Fibroblast of skin of scalp (primary cell): ENCODE results near the gene HELB. TPM values are rescaled to one million over a fixed set of nuclear protein-coding genes. Genes with fewer than 3 reads are reported as not detected.

Experiments used
- DNase-seq: peaks from one replicate; pipeline ENCODE4 v3.0.0-alpha.2; 2013
- polyA plus RNA-seq, 2 experiments: library from polyadenylated mRNA; unstranded; fragments of 120-200 nt; gene quantifications; one replicate each; pipeline ENCODE4 v1.2.1, GENCODE V29; 2013; ENCODE audit not compliant: insufficient read length in 2 of 2

HELB gene
- 1.3 TPM for polyA plus RNA-seq (2013, experiment 1 of 2; ENCODE audit: insufficient read length)
- polyA plus RNA-seq (2013, experiment 2 of 2; ENCODE audit: insufficient read length) = 0.99 TPM

DNA sequence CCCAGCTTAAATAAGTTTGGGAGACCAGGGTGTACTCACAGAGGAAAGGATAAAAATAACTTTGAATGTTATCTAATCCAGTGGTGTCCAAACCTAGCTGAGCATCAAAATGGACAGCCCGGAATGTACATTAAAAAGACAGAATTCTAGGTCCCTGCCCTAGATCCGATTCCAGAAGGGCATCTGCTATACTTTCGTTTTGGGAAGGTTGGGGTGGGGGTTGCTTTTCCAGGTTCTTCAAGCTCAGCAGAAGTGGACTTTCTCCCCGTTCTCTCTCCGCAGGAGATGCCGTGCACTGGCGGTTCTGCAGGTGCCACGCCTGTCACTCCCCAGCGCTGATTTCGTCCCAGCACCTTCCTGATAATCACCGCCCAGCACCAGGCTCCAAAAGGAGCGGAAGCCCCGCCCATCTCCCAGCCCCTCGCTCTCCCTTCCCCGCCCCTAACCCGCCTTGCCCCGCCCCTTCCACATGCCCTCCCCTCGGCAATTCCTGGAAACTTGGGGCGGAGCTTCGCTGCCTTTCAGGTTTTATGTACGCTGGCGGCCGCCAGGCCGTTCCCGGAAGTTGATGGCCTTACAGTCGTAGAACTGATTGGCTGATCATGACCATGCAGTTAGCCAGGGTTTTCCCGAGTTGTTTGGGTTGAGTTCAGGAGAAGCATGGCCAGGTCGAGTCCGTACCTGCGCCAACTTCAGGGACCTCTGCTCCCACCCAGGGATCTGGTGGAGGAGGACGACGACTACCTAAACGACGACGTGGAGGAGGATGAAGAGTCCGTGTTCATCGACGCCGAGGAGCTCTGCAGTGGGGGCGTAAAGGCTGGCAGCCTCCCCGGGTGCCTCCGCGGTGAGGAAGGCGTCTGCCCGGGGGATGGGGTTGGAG, at the start of gene HELB:
Gene HELB, plus strand, starts transcription at position 550 of the 883 bp plus-strand sequence. Its CDS starts 111 bp downstream, at position 661.
- peak; percentile 96 for DNase-seq

DNA sequence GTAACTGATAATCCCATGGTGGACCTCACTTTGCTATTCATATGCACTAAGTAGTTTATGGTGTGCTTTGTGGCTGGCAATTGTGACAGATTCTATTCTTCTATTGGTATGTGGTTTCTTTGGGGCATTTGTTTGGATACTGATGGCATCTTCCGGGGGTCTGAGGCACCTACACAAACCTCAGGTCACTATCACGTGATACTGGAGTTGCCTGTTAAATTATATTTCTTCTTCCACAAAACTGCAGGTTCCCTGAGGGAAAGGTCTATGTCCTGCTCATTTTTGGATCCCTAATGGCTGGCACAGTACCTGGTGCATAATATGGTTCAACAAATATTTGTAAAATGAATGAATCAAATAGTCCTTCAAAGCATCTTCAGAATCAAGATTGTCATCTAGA, 49.5 kb upstream of the HELB start:
- no peak for DNase-seq

GRCh38 chr12:66255737-66256136, 46.6 kb upstream of the HELB start:
- no peak for DNase-seq

DNA sequence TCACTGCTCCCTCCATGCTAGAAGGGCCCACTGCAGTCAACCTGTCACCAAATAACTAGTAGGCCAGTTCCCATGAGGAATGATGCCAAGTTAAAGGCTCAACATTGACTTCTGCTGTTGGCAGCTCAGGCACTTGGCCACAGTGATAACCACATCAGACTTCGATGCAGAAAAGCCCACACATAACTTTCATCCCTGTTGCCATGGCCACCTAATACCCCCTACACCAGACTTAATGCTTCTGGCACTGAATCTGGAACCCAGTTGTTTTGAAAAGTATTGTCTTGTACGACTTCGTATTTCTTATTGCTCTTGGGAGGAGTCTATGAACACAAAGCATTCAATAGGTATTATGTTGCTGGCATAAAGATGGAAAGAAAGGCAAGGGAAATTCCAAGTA, 44.3 kb upstream of the HELB start:
- no peak for DNase-seq

GRCh38 chr12:66262737-66263136, 39.6 kb upstream of the HELB start:
- DNase-seq = no peak

DNA sequence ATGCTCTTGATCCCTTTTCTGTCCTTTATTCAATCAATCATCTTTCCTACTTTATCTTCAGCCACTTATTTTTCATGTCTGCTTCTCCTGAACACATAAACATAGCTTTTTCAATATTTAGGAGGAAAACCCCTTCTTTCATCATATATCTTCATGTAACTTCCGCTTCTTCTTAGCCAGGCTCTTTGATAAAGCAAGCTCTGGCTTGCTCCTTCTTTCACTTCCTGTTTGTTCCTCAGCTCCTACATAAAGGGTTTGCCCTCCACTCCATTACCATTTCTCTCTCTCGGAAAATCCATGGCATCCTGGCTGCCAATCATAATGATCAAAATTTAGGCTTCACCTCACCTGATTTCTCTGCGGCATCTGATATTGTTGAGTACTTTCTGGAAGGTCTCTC, 33.7 kb upstream of the HELB start:
- DNase-seq = no peak

DNA sequence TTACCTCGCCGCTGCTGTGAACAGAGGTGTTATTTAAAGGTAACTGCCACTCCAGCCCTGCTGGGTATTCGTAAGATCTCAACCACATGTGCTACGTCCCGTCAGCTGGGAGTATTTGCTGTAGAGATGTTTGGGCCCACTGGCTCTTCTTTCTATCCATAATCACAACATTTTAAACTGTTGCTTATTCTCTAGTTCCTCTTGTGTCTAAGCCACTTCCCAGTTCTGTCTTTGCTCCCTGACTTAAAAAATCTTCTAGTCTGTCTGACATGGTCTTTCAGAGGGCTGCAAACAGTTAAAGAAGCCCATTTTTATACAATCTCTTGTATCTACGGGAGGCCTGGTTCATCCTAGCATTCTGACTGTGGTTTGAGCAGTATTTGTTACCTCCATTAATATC, 33.2 kb upstream of the HELB start:
- no peak for DNase-seq

DNA sequence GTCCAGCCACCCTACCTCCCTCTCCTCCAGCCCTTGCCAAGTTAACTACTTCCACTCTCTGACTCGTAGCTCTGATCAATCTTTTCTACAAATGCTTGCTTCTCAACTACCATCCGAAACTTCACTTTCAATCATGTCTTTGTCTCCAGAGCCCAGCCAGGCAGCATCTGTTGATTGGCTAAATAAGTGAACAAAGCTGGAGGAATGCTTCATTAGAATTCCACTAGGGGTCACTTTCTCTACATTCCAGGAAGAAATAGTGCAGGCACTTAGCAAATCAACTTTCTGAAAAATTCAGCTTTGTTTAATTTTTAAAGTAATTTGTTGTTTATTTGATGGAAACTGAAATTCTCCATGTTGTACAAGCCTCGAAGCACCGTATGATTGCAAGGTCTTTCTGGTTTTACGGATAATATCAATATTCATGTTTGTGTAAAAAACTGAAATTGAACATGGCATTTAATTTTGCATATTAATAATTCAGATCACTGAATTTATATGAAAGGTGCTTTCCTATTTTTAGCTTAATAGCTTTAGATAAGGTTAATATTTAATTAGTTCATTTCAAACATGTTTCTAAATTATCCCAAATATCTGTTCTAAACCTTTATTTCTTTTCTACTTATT, 32.4 kb upstream of the HELB start:
- peak; percentile 61 for DNase-seq

DNA sequence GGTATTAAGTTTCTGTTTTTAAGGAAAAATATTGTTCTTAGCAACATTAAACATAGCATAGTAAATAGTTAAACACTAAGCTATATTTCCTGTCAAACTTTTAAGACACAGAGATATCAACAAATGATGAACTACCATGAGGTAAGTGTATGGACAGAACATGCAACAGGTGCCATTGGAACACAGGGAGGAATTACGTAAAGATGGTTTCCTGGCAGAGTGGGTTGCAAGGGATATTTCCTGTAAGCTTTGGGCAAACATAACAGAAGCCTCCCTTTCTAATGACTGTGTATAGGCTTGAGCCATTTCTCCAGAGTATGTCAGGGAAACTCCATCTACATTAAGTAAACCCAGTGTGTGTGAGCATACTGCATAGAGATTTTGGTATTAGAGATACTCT, 31.7 kb upstream of the HELB start:
- no peak for DNase-seq

DNA sequence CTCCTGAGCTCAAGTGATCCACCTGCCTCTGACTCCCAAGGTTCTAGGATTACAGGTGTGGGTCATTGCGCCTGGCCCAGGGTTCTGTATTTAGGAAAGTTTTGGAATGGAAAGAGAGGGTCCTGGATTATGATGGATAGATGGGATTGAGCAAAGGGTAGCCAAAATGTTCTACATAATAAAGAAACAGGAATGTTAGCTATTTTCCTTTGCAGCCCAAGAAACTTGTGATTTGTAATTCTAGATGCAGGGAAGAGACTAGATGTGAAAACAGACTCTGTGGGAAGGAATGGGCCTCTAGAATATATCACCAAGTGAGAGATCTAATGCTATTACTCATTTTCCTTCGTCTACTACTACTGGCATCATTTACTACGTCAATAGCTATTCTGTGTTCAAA, 29.6 kb upstream of the HELB start:
- no peak for DNase-seq

DNA sequence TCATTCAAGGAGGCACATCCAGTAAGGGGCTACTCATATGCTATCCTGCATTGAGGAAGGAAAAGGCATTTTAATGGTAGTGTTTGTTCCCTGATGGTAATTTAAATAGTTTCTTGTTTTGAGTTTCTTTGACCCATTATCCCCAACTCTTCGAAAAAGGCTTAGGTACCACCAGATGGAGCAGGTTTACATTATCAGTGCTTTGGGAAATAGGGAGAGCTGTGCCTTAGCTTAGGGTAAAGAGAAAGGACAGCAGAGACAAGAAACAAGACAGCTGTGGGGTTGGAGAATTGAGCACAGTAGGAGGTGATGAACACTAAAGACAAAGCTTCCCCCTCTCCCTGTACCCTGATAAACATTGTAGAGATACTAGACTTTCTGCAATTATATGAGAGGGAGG, 29.1 kb upstream of the HELB start:
- DNase-seq = no peak

GRCh38 chr12:66275040-66275439, 27.3 kb upstream of the HELB start:
- DNase-seq = no peak

- DNase-seq = peak; percentile 28
Observed at GRCh38 chr12:66279123-66279712, 23.1 kb upstream of the HELB start.

- no peak for DNase-seq
Observed at GRCh38 chr12:66280561-66280960, 21.7 kb upstream of the HELB start.

GRCh38 chr12:66282244-66282643, 20.0 kb upstream of the HELB start:
- no peak for DNase-seq

GRCh38 chr12:66287275-66287674, 15.0 kb upstream of the HELB start:
- DNase-seq = no peak

- no peak for DNase-seq
Observed at GRCh38 chr12:66288121-66288520, 14.2 kb upstream of the HELB start.

- DNase-seq = no peak
Observed at GRCh38 chr12:66289485-66289884, 12.8 kb upstream of the HELB start.

DNA sequence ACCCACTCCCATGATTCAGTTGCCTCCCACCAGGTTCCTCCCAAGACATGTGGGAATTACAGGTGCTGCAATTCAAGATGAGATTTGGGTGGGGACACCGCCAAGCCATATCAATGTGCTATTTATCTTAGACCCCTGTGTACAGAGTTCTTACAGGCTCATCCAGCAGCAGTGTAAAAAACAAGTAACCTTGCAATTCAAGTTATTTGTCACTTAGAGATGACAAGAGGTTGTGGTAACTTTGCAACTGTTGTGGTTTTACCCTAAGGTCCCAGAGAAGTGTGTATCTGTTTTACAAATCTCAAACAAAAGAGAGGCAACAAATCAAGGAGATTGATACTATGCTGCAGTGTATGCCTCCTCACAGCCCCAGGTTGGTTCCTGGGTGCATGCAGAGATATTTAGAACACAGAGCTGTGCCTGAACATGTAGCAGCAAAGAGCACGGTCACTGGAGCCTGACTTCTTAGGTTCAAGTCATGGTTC, 11.5 kb upstream of the HELB start:
- DNase-seq = no peak

DNA sequence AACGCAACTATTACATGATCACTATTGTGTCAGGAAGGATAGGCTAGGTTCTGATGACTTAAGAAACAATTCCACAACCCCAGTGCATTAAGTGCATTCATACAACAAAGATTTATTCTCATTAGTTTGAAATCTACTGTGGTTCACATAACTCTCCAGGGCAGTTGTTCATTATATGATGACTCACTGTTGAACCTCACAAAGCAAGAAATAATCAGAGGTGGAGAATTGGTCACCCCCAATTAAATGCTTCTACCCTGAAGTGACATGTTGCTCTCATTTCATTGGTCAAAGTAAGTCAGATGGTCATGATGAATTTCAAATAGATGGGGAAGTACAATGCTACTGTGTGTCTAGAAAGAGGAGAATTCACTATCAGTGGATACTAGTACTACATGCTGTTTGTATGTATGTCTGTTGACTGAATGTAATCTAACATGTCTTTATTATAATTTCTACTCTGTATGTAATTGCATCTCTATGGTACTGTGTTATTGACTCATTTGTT, 6.1 kb upstream of the HELB start:
- DNase-seq = no peak

DNA sequence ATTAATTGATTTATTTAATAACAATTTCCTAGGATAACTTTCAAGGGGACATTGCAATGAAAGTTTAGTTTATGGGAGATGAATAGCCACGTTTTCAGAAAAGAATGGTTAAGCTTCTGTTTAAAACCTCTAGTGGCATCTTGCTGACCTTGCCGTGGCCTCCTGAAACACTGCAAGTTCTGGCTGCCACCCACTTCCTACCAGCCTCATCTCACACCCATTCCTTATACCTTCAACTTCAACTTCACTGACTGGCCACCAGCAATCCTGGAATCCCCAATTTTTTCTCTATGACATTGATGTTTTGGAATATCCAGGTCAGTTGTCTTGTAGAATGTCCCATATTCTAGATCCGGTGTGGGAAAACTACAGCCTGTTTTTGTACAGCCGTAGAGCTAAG, 5.2 kb upstream of the HELB start:
- DNase-seq = no peak

- DNase-seq = no peak
Observed at GRCh38 chr12:66297923-66298322, 4.4 kb upstream of the HELB start.

DNA sequence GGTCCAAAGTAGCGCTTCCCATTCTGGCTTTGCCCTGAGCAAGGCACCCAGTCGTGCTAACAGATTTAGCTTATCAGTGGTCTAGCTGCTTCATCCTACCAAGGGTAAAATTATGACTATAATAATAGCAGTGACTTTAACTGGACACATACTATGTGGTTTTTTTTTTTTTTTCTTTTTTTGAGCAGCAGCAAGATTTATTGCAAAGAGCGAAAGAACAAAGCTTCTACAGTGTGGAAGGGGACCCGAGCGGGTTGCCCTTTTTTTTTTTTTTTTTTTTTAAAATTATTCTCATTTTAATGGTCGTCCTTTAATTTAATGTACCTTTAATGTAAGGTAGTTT, 505 bp downstream of the HELB start:
- no peak for DNase-seq
